GM19193 (cell line): ENCODE data around the gene ZNF773.

ENCODE experiments used
- POLR2A ChIP-seq: IDR thresholded peaks from 4 replicates; pipeline ENCODE4 v1.6.1; 2011; ENCODE audit not compliant: insufficient read depth, insufficient read length; ENCODE audit errors: extremely low read depth

Gene ZNF773

GRCh38 chr19:57546513-57546912 lies 46.8 kb downstream of the ZNF773 start:
- no peak for TF ChIP-seq POLR2A

GRCh38 chr19:57552432-57552831 lies 52.7 kb downstream of the ZNF773 start:
- no peak for TF ChIP-seq POLR2A

GRCh38 chr19:57557659-57558058 lies 57.9 kb downstream of the ZNF773 start:
- TF ChIP-seq POLR2A = no peak
